Measurements from ENCODE around the gene DRAP1. TPM values are rescaled to one million over a fixed set of nuclear protein-coding genes. Genes with fewer than 3 reads are reported as not detected.
A peak's percentile ranks its signal among the peaks of the same experiment; 100 is the strongest.

The DRAP1 gene
- total RNA-seq, 1 experiment from 2014 or later: 114 TPM

DNA sequence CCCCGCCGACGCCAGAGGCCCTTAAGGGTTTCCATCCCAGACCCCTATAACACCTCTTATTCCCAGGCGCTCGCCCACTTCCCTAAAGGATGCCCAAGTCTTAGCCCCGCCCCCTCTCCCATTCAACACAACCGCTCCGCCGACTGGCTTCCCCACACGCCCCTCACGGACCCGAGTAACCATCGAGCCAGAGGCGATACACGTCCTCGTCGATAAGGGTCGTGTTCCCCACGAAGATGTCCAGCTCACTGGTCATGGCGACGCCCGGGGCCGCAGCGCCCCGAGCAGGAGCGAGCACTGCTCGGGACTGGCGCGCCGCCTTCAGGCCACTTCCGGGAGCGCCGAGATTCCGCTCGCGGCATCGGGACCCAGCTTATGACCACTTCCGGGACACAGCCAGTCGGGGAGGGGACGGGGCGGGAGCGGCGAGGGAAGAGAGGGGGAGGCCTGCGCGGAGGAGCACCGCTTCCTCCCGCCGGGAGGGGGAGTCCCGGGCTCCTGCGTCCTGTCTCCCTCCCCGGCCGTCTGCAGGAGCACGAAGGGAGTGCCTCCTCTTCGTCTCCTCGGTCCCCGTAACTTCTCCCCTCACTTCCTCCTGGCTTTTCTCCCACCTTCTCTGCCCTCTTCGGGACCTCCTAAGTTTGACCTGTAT is 30.9 kb upstream of the DRAP1 start, which contains the start of gene FIBP (continued):
- TF ChIP-seq, protein P1, sequence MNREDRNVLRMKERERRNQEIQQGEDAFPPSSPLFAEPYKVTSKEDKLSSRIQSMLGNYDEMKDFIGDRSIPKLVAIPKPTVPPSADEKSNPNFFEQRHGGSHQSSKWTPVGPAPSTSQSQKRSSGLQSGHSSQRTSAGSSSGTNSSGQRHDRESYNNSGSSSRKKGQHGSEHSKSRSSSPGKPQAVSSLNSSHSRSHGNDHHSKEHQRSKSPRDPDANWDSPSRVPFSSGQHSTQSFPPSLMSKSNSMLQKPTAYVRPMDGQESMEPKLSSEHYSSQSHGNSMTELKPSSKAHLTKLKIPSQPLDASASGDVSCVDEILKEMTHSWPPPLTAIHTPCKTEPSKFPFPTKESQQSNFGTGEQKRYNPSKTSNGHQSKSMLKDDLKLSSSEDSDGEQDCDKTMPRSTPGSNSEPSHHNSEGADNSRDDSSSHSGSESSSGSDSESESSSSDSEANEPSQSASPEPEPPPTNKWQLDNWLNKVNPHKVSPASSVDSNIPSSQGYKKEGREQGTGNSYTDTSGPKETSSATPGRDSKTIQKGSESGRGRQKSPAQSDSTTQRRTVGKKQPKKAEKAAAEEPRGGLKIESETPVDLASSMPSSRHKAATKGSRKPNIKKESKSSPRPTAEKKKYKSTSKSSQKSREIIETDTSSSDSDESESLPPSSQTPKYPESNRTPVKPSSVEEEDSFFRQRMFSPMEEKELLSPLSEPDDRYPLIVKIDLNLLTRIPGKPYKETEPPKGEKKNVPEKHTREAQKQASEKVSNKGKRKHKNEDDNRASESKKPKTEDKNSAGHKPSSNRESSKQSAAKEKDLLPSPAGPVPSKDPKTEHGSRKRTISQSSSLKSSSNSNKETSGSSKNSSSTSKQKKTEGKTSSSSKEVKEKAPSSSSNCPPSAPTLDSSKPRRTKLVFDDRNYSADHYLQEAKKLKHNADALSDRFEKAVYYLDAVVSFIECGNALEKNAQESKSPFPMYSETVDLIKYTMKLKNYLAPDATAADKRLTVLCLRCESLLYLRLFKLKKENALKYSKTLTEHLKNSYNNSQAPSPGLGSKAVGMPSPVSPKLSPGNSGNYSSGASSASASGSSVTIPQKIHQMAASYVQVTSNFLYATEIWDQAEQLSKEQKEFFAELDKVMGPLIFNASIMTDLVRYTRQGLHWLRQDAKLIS (CRISPR knock-in tag; IDR thresholded peaks at IDR 0.05; ENCODE audit: borderline replicate concordance): no peak
- TF ChIP-seq, protein P2, sequence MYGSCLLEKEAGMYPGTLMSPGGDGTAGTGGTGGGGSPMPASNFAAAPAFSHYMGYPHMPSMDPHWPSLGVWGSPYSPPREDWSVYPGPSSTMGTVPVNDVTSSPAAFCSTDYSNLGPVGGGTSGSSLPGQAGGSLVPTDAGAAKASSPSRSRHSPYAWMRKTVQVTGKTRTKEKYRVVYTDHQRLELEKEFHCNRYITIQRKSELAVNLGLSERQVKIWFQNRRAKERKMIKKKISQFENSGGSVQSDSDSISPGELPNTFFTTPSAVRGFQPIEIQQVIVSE (CRISPR knock-in tag; IDR thresholded peaks at IDR 0.05; ENCODE audit: borderline replicate concordance): no peak
- TF ChIP-seq, protein P3, sequence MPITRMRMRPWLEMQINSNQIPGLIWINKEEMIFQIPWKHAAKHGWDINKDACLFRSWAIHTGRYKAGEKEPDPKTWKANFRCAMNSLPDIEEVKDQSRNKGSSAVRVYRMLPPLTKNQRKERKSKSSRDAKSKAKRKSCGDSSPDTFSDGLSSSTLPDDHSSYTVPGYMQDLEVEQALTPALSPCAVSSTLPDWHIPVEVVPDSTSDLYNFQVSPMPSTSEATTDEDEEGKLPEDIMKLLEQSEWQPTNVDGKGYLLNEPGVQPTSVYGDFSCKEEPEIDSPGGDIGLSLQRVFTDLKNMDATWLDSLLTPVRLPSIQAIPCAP (CRISPR knock-in tag; IDR thresholded peaks at IDR 0.05): no peak
- TF ChIP-seq, protein P4, sequence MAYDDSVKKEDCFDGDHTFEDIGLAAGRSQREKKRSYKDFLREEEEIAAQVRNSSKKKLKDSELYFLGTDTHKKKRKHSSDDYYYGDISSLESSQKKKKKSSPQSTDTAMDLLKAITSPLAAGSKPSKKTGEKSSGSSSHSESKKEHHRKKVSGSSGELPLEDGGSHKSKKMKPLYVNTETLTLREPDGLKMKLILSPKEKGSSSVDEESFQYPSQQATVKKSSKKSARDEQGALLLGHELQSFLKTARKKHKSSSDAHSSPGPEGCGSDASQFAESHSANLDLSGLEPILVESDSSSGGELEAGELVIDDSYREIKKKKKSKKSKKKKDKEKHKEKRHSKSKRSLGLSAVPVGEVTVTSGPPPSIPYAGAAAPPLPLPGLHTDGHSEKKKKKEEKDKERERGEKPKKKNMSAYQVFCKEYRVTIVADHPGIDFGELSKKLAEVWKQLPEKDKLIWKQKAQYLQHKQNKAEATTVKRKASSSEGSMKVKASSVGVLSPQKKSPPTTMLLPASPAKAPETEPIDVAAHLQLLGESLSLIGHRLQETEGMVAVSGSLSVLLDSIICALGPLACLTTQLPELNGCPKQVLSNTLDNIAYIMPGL (CRISPR knock-in tag; IDR thresholded peaks at IDR 0.05): peak; percentile 93
- TF ChIP-seq ZNF232 (CRISPR knock-in tag; IDR thresholded peaks at IDR 0.05): no peak; the same call in 1 of the 2 replicates
- TF ChIP-seq ZBTB21 (CRISPR knock-in tag; IDR thresholded peaks at IDR 0.05; ENCODE audit: borderline replicate concordance): peak; percentile 64; the same call in 1 of the 2 replicates
- no peak for TF ChIP-seq PRRX2 (CRISPR knock-in tag; IDR thresholded peaks at IDR 0.05)
- no peak for TF ChIP-seq ZNF121 (CRISPR knock-in tag; IDR thresholded peaks at IDR 0.05)
- no peak for TF ChIP-seq ZNF671 (CRISPR knock-in tag; IDR thresholded peaks at IDR 0.05)
- TF ChIP-seq, protein P5, sequence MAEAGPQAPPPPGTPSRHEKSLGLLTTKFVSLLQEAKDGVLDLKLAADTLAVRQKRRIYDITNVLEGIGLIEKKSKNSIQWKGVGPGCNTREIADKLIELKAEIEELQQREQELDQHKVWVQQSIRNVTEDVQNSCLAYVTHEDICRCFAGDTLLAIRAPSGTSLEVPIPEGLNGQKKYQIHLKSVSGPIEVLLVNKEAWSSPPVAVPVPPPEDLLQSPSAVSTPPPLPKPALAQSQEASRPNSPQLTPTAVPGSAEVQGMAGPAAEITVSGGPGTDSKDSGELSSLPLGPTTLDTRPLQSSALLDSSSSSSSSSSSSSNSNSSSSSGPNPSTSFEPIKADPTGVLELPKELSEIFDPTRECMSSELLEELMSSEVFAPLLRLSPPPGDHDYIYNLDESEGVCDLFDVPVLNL (CRISPR knock-in tag; IDR thresholded peaks at IDR 0.05; ENCODE audit: borderline replicate concordance, low read depth): no peak
- TF ChIP-seq, protein P6, sequence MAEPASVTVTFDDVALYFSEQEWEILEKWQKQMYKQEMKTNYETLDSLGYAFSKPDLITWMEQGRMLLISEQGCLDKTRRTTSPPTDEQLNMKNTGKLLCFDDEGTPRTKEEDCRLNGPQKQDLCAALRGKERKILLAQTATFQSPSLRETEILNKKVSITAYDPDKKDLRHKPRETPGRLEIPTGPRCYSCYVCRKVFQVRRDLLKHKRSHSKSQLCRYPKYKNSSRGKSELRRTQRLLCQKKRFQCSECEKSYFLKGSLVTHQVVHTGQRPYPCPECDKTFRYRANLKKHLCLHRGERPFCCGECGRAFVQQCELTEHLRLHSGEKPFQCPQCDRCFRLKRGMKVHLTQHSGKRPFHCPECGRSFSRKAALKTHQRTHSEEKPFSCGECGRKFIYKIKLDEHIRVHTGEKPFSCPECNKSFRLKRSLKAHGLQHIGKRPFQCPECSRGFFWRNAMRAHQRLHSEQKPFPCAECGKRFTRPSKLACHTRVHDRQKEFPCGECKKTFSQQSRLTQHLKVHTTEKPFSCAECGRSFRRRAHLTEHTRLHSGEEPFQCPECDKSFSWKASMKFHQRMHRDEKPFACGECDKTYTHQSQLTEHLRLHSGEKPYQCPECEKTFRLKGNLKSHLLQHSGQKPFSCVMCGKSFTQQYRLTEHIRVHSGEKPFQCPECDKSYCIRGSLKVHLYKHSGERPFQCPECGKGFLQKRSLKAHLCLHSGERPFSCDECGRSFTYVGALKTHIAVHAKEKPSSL (CRISPR knock-in tag; conservative IDR thresholded peaks at IDR 0.05): no peak
- TF ChIP-seq, protein P7, sequence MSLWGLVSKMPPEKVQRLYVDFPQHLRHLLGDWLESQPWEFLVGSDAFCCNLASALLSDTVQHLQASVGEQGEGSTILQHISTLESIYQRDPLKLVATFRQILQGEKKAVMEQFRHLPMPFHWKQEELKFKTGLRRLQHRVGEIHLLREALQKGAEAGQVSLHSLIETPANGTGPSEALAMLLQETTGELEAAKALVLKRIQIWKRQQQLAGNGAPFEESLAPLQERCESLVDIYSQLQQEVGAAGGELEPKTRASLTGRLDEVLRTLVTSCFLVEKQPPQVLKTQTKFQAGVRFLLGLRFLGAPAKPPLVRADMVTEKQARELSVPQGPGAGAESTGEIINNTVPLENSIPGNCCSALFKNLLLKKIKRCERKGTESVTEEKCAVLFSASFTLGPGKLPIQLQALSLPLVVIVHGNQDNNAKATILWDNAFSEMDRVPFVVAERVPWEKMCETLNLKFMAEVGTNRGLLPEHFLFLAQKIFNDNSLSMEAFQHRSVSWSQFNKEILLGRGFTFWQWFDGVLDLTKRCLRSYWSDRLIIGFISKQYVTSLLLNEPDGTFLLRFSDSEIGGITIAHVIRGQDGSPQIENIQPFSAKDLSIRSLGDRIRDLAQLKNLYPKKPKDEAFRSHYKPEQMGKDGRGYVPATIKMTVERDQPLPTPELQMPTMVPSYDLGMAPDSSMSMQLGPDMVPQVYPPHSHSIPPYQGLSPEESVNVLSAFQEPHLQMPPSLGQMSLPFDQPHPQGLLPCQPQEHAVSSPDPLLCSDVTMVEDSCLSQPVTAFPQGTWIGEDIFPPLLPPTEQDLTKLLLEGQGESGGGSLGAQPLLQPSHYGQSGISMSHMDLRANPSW (CRISPR knock-in tag; conservative IDR thresholded peaks at IDR 0.05; ENCODE audit: low read depth): no peak
- TF ChIP-seq, protein P8, sequence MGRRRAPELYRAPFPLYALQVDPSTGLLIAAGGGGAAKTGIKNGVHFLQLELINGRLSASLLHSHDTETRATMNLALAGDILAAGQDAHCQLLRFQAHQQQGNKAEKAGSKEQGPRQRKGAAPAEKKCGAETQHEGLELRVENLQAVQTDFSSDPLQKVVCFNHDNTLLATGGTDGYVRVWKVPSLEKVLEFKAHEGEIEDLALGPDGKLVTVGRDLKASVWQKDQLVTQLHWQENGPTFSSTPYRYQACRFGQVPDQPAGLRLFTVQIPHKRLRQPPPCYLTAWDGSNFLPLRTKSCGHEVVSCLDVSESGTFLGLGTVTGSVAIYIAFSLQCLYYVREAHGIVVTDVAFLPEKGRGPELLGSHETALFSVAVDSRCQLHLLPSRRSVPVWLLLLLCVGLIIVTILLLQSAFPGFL (CRISPR knock-in tag; IDR thresholded peaks at IDR 0.05; ENCODE audit: borderline replicate concordance): no peak
- TF ChIP-seq, protein P9, sequence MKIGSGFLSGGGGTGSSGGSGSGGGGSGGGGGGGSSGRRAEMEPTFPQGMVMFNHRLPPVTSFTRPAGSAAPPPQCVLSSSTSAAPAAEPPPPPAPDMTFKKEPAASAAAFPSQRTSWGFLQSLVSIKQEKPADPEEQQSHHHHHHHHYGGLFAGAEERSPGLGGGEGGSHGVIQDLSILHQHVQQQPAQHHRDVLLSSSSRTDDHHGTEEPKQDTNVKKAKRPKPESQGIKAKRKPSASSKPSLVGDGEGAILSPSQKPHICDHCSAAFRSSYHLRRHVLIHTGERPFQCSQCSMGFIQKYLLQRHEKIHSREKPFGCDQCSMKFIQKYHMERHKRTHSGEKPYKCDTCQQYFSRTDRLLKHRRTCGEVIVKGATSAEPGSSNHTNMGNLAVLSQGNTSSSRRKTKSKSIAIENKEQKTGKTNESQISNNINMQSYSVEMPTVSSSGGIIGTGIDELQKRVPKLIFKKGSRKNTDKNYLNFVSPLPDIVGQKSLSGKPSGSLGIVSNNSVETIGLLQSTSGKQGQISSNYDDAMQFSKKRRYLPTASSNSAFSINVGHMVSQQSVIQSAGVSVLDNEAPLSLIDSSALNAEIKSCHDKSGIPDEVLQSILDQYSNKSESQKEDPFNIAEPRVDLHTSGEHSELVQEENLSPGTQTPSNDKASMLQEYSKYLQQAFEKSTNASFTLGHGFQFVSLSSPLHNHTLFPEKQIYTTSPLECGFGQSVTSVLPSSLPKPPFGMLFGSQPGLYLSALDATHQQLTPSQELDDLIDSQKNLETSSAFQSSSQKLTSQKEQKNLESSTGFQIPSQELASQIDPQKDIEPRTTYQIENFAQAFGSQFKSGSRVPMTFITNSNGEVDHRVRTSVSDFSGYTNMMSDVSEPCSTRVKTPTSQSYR (CRISPR knock-in tag; IDR thresholded peaks at IDR 0.05): no peak
- no peak for TF ChIP-seq CREB1 (CRISPR knock-in tag; IDR thresholded peaks at IDR 0.05)
